GM12878 (cell line): ENCODE measurements around the gene DLK2. TPM values are rescaled to one million over a fixed set of nuclear protein-coding genes. Genes with fewer than 3 reads are reported as not detected.
A peak's percentile ranks its signal among the peaks of the same experiment; 100 is the strongest.

Source experiments
- BHLHE40 ChIP-seq, 2 experiments: fragments of 450-650 bp in 1 of 2; IDR thresholded peaks; 2 replicates each; pipeline ENCODE4 v1.6.1; 2011 to 2017; ENCODE audit warnings: low read depth in 2 of 2, borderline replicate concordance in 1 of 2, improper control_type of control experiment in 1 of 2, low read length in 1 of 2, mild to moderate bottlenecking in 1 of 2
- CEBPB ChIP-seq, 2 experiments: fragments of 150-350 bp in 1 of 2; IDR thresholded peaks; 2 replicates each; pipeline ENCODE4 v1.6.1; 2012 to 2014; ENCODE audit warnings: low read depth in 2 of 2, low read length in 2 of 2, borderline replicate concordance in 1 of 2, inconsistent platforms in 1 of 2
- EP300 ChIP-seq, 2 experiments: fragments of 150-350 bp in 1 of 2; IDR thresholded peaks; 2 replicates each; pipeline ENCODE4 v1.6.1; 2011 to 2012; ENCODE audit warnings: low read depth in 2 of 2, low read length in 2 of 2, borderline replicate concordance in 1 of 2, improper control_type of control experiment in 1 of 2, inconsistent platforms in 1 of 2; ENCODE audit not compliant: control insufficient read depth in 1 of 2
- FOXM1 ChIP-seq: IDR thresholded peaks from 2 replicates; pipeline ENCODE4 v1.6.1; 2012; ENCODE audit warnings: low read depth, mild to moderate bottlenecking, inconsistent platforms, low read length, moderate library complexity
- HDAC2 ChIP-seq: fragments of 200-600 bp; sonication (generic); IDR thresholded peaks from 2 replicates; pipeline ENCODE4 v1.6.1; 2017
- HDAC6 ChIP-seq: fragments of 200-600 bp; sonication (generic); IDR thresholded peaks from one replicate; pipeline ENCODE4 v1.8.0; 2017; ENCODE audit warnings: antibody characterized with exemption; ENCODE audit not compliant: unreplicated experiment
- IKZF1 ChIP-seq: fragments of 450-650 bp; conservative IDR thresholded peaks from 2 replicates; pipeline ENCODE4 v1.6.1; 2017; ENCODE audit warnings: antibody characterized with exemption, mild to moderate bottlenecking
- NFXL1 ChIP-seq: fragments of 450-650 bp; IDR thresholded peaks from 2 replicates; pipeline ENCODE4 v1.6.1; 2017; ENCODE audit warnings: antibody characterized with exemption, mild to moderate bottlenecking, borderline replicate concordance
- ZBED1 ChIP-seq: IDR thresholded peaks from 2 replicates; pipeline ENCODE4 v1.6.1; 2016; ENCODE audit warnings: borderline replicate concordance
- ZNF274 ChIP-seq: IDR thresholded peaks from one replicate; pipeline ENCODE4 v1.8.0; 2011; ENCODE audit not compliant: insufficient read length, insufficient read depth
- polyA plus RNA-seq, 11 experiments: library from polyadenylated mRNA; depleted of rRNA in 4 of 11; unstranded in 6 of 11; stranded (reverse) in 5 of 11; fragments of >200 nt; fragmentation: Nextera tagmentation in 4 of 11; fragmentation: Illumina TruSeq in 1 of 11; extraction: Ambion mirVana in 4 of 11; extraction: Trizol in 1 of 11; gene quantifications; 1 replicate in 1 of 11; 2 replicates in 10 of 11; pipeline versions ENCODE4 v1.2.1 to v1.2.3, GENCODE V29; 2011 to 2016; ENCODE audit warnings: inconsistent platforms in 2 of 11, missing spikeins in 2 of 11, low read depth in 1 of 11
- total RNA-seq, 4 experiments: library from RNA; depleted of rRNA in 3 of 4; stranded (reverse); fragments of >200 nt in 3 of 4; fragmentation: Illumina TruSeq in 1 of 4; extraction: Trizol in 1 of 4; gene quantifications; 2 replicates each; pipeline versions ENCODE4 v1.2.1 to v1.2.3, GENCODE V29; 2013 to 2021
- TF ChIP-seq, protein P1 (sequence below): fragments of 150-350 bp; IDR thresholded peaks from 2 replicates; pipeline ENCODE4 v1.6.1; 2016; ENCODE audit warnings: low read depth, low read length
- TF ChIP-seq, protein P2 (sequence below): fragments of 450-650 bp; IDR thresholded peaks from 2 replicates; pipeline ENCODE4 v1.6.1; 2014; ENCODE audit warnings: mild to moderate bottlenecking
- TF ChIP-seq, protein P3 (sequence below): fragments of 450-650 bp; formaldehyde crosslinking; IDR thresholded peaks from 2 replicates; pipeline ENCODE4 v1.4.0; 2022; ENCODE audit warnings: mild to moderate bottlenecking, moderate library complexity
- TF ChIP-seq, protein P4 (sequence below): fragments of 450-650 bp; IDR thresholded peaks from 2 replicates; pipeline ENCODE4 v1.6.1; 2017; ENCODE audit warnings: low read depth, mild to moderate bottlenecking, moderate library complexity
- TF ChIP-seq, protein P5 (sequence below): fragments of 150-350 bp; IDR thresholded peaks from 2 replicates; pipeline ENCODE4 v1.6.1; 2014; ENCODE audit warnings: mild to moderate bottlenecking, low read depth, low read length
- TF ChIP-seq, protein P6 (sequence below): fragments of 450-650 bp; IDR thresholded peaks from 2 replicates; pipeline ENCODE4 v1.6.1; 2016; ENCODE audit warnings: mild to moderate bottlenecking

Gene DLK2
- total and polyA plus RNA-seq, 10 of the 15 experiments (the other 5 are each of a cell fraction or from before 2014, with no cell fraction given): 0.03 to 0.55 (median 0.38) TPM; not detected in 4

DNA sequence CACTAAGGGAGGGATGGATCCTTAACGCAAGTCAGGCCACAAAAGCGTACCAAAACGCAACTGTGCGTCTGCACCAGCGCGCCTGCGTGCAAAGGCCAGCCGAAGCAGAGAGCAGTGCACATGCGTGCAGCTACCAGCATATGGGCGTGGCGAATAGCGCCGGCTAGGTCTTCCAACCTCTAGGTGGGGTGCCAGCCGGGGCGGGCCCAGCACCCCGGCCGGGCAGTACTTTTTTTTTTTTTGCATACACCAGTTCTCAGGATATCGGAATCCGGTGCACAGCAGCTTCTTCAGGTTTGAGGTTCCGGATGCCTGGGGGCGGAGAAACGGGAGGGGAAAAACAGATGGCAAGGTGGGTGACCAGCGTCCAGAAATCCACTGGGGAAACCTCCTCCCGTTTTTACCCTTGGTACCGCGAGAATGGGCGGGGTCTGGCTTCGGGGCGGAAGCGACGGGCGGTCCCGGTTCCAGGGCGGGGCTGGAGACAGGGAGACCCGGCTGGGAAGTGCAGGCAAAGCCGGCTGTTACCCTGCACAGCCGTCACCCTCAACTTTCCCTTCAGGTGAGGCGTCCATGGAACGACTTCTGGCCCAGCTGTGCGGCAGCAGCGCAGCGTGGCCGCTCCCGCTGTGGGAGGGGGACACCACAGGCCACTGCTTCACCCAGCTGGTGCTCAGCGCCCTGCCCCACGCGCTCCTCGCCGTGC is 27.8 kb downstream of the DLK2 start, which contains the start of gene ABCC10 (continued):
- TF ChIP-seq, protein P1, sequence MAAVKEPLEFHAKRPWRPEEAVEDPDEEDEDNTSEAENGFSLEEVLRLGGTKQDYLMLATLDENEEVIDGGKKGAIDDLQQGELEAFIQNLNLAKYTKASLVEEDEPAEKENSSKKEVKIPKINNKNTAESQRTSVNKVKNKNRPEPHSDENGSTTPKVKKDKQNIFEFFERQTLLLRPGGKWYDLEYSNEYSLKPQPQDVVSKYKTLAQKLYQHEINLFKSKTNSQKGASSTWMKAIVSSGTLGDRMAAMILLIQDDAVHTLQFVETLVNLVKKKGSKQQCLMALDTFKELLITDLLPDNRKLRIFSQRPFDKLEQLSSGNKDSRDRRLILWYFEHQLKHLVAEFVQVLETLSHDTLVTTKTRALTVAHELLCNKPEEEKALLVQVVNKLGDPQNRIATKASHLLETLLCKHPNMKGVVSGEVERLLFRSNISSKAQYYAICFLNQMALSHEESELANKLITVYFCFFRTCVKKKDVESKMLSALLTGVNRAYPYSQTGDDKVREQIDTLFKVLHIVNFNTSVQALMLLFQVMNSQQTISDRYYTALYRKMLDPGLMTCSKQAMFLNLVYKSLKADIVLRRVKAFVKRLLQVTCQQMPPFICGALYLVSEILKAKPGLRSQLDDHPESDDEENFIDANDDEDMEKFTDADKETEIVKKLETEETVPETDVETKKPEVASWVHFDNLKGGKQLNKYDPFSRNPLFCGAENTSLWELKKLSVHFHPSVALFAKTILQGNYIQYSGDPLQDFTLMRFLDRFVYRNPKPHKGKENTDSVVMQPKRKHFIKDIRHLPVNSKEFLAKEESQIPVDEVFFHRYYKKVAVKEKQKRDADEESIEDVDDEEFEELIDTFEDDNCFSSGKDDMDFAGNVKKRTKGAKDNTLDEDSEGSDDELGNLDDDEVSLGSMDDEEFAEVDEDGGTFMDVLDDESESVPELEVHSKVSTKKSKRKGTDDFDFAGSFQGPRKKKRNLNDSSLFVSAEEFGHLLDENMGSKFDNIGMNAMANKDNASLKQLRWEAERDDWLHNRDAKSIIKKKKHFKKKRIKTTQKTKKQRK: no peak
- no peak for TF ChIP-seq EP300 (IDR thresholded peaks at IDR 0.05; ENCODE audit: borderline replicate concordance in 1 of 2, control insufficient read depth in 1 of 2, low read depth in 2 of 2, low read length in 2 of 2)
- TF ChIP-seq, protein P2, sequence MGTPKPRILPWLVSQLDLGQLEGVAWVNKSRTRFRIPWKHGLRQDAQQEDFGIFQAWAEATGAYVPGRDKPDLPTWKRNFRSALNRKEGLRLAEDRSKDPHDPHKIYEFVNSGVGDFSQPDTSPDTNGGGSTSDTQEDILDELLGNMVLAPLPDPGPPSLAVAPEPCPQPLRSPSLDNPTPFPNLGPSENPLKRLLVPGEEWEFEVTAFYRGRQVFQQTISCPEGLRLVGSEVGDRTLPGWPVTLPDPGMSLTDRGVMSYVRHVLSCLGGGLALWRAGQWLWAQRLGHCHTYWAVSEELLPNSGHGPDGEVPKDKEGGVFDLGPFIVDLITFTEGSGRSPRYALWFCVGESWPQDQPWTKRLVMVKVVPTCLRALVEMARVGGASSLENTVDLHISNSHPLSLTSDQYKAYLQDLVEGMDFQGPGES: peak; percentile 53; the same call in 1 of the 2 replicates
- TF ChIP-seq ZNF274: no peak
- no peak for TF ChIP-seq HDAC6
- TF ChIP-seq, protein P3, sequence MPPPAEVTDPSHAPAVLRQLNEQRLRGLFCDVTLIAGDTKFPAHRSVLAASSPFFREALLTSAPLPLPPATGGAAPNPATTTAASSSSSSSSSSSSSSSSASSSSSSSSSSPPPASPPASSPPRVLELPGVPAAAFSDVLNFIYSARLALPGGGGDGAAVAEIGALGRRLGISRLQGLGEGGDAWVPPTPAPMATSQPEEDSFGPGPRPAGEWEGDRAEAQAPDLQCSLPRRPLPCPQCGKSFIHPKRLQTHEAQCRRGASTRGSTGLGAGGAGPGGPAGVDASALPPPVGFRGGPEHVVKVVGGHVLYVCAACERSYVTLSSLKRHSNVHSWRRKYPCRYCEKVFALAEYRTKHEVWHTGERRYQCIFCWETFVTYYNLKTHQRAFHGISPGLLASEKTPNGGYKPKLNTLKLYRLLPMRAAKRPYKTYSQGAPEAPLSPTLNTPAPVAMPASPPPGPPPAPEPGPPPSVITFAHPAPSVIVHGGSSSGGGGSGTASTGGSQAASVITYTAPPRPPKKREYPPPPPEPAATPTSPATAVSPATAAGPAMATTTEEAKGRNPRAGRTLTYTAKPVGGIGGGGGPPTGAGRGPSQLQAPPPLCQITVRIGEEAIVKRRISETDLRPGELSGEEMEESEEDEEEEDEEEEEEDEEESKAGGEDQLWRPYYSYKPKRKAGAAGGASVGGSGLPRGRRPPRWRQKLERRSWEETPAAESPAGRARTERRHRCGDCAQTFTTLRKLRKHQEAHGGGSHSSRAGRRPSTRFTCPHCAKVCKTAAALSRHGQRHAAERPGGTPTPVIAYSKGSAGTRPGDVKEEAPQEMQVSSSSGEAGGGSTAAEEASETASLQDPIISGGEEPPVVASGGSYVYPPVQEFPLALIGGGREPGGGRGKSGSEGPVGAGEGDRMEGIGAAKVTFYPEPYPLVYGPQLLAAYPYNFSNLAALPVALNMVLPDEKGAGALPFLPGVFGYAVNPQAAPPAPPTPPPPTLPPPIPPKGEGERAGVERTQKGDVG (CRISPR knock-in tag): no peak
- no peak for TF ChIP-seq ZBED1
- TF ChIP-seq, protein P4, sequence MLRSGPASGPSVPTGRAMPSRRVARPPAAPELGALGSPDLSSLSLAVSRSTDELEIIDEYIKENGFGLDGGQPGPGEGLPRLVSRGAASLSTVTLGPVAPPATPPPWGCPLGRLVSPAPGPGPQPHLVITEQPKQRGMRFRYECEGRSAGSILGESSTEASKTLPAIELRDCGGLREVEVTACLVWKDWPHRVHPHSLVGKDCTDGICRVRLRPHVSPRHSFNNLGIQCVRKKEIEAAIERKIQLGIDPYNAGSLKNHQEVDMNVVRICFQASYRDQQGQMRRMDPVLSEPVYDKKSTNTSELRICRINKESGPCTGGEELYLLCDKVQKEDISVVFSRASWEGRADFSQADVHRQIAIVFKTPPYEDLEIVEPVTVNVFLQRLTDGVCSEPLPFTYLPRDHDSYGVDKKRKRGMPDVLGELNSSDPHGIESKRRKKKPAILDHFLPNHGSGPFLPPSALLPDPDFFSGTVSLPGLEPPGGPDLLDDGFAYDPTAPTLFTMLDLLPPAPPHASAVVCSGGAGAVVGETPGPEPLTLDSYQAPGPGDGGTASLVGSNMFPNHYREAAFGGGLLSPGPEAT: peak; percentile 84
- TF ChIP-seq FOXM1: no peak
- TF ChIP-seq, protein P5, sequence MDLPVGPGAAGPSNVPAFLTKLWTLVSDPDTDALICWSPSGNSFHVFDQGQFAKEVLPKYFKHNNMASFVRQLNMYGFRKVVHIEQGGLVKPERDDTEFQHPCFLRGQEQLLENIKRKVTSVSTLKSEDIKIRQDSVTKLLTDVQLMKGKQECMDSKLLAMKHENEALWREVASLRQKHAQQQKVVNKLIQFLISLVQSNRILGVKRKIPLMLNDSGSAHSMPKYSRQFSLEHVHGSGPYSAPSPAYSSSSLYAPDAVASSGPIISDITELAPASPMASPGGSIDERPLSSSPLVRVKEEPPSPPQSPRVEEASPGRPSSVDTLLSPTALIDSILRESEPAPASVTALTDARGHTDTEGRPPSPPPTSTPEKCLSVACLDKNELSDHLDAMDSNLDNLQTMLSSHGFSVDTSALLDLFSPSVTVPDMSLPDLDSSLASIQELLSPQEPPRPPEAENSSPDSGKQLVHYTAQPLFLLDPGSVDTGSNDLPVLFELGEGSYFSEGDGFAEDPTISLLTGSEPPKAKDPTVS: no peak
- TF ChIP-seq NFXL1: no peak
- TF ChIP-seq, protein P6, sequence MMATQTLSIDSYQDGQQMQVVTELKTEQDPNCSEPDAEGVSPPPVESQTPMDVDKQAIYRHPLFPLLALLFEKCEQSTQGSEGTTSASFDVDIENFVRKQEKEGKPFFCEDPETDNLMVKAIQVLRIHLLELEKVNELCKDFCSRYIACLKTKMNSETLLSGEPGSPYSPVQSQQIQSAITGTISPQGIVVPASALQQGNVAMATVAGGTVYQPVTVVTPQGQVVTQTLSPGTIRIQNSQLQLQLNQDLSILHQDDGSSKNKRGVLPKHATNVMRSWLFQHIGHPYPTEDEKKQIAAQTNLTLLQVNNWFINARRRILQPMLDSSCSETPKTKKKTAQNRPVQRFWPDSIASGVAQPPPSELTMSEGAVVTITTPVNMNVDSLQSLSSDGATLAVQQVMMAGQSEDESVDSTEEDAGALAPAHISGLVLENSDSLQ: no peak
- TF ChIP-seq IKZF1: peak; percentile 75
- peak in 1 of 2 experiments; percentile 52; a peak in 1 of 4 replicates for TF ChIP-seq BHLHE40 (IDR thresholded peaks at IDR 0.05; ENCODE audit: borderline replicate concordance in 1 of 2, low read depth in 2 of 2, low read length in 1 of 2)
- TF ChIP-seq HDAC2: no peak
- no peak for TF ChIP-seq CEBPB (IDR thresholded peaks at IDR 0.05; ENCODE audit: borderline replicate concordance in 1 of 2, low read depth in 2 of 2, low read length in 2 of 2)
